ENCODE measurements around the gene HS1BP3. TPM values are rescaled to one million over a fixed set of nuclear protein-coding genes. Genes with fewer than 3 reads are reported as not detected.
A peak's percentile ranks its signal among the peaks of the same experiment; 100 is the strongest.

HS1BP3 gene
- total RNA-seq, 1 donor from 2014 or later = 16.5 TPM

DNA sequence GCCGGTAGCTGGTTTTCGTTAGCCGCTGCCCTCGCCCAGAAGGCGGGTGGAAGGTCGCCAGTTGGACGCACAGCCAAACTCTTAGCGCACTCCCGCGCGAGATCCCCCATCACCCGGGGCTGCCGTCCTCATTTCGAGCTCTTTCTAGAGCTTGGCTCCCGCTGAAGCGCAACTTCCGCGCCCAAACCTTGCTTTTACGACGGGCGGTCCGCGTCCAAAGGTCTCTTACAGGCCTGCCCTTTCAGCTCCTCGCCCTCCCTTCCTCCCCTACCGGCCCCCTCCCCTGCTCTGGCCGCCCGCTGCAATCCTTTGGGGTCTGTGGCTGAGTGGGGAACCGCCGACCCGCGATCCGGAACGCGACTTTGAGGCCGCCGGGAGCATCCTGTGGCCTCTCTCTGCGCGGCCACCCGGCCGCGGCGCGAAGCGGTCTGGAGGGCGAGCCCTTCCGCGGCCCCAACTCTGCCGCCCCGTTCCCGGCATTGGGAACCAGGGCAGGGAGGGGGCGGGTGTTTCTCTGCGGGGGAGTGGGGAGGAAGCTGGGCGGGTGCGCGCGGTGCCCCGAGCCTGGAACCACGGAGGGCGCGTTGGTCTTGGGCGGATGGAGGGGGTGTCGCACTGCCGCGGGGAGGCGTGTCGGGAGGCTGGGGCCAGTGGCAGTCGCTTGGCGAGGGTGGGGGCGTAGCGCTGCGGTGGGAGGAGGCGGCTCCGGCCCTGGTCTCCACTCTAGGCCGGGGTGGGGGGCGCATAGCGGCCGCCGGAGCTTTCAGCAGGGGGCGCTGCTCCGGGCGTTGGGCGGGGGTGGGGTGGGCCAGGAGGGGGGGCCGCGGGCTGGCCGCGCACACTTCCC lies 15.6 kb upstream of the HS1BP3 start, which contains the start of gene GDF7:
Gene GDF7 (plus strand): TSS at position 841 of the 847 bp plus-strand sequence. CDS start 96 bp downstream, outside the sequence.
- no peak for DNase-seq (ENCODE audit: low spot score, unreplicated experiment)

DNA sequence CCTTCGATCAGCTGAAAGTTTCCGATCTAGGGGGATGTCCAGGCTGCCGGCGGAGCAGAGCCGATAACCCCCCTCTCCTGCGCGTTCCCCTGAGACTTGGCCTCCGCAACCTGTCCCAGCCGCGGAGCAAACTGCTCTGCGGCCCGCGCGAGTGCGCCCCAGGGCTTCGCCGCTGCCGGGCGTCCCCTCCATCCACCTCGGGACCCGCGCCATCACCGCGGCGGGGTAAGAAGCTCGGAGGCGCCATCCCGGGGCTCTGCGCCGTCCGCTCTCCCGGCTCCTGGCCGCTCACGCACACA lies 15.1 kb upstream of the HS1BP3 start:
- H3K4me3 Mint-ChIP-seq (ENCODE audit: low read depth) = peak overlapping the region; percentile 58
- H3K27ac Mint-ChIP-seq = no peak overlapping the region
- DNase-seq (ENCODE audit: low spot score, unreplicated experiment) = no peak
- H3K4me1 Mint-ChIP-seq (ENCODE audit: low read depth) = peaks cover 2% of the 10 kb centered on the region
- TF ChIP-seq, protein P1, sequence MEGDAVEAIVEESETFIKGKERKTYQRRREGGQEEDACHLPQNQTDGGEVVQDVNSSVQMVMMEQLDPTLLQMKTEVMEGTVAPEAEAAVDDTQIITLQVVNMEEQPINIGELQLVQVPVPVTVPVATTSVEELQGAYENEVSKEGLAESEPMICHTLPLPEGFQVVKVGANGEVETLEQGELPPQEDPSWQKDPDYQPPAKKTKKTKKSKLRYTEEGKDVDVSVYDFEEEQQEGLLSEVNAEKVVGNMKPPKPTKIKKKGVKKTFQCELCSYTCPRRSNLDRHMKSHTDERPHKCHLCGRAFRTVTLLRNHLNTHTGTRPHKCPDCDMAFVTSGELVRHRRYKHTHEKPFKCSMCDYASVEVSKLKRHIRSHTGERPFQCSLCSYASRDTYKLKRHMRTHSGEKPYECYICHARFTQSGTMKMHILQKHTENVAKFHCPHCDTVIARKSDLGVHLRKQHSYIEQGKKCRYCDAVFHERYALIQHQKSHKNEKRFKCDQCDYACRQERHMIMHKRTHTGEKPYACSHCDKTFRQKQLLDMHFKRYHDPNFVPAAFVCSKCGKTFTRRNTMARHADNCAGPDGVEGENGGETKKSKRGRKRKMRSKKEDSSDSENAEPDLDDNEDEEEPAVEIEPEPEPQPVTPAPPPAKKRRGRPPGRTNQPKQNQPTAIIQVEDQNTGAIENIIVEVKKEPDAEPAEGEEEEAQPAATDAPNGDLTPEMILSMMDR (IDR thresholded peaks at IDR 0.05; ENCODE audit: unreplicated experiment) = no peak
- no peaks in the 10 kb centered on the region for H3K9me3 Mint-ChIP-seq (ENCODE audit: low read depth)
- H3K27me3 Mint-ChIP-seq = peaks cover 82% of the 10 kb centered on the region
- H3K36me3 Mint-ChIP-seq (ENCODE audit: insufficient read depth) = no peaks in the 10 kb centered on the region

More for the DNA sequence above, 15.6 kb upstream of the HS1BP3 start, which contains the start of gene GDF7:
- Mint-ChIP-seq H3K9me3 (ENCODE audit: low read depth) (no peaks in the 10 kb centered on the region), H3K27me3 (peaks cover 82% of the 10 kb centered on the region), H3K36me3 (ENCODE audit: insufficient read depth) (no peaks in the 10 kb centered on the region), H3K27ac (no peak within 1 kb of the TSS), H3K4me1 (ENCODE audit: low read depth) (peaks cover 2% of the 10 kb centered on the region), H3K4me3 (ENCODE audit: low read depth) (peak within 1 kb of the TSS; percentile 58)
- TF ChIP-seq, protein P1 (IDR thresholded peaks at IDR 0.05; ENCODE audit: unreplicated experiment) = peak; percentile 49

- peaks cover 86% of the 10 kb centered on the region for H3K27me3 Mint-ChIP-seq
- no peaks in the 10 kb centered on the region for H3K36me3 Mint-ChIP-seq (ENCODE audit: insufficient read depth)
Measured at GRCh38 chr2:20665243-20666004, 14.5 kb upstream of the HS1BP3 start.

GRCh38 chr2:20664431-20665242 lies 13.7 kb upstream of the HS1BP3 start:
- no peak overlapping the region for H3K27ac Mint-ChIP-seq
- TF ChIP-seq, protein P1 (IDR thresholded peaks at IDR 0.05; ENCODE audit: unreplicated experiment) = no peak
- peaks cover 87% of the 10 kb centered on the region for H3K27me3 Mint-ChIP-seq
- peaks cover 2% of the 10 kb centered on the region for H3K4me1 Mint-ChIP-seq (ENCODE audit: low read depth)
- DNase-seq (ENCODE audit: low spot score, unreplicated experiment) = no peak
- H3K4me3 Mint-ChIP-seq (ENCODE audit: low read depth) = no peak overlapping the region
- no peaks in the 10 kb centered on the region for H3K36me3 Mint-ChIP-seq (ENCODE audit: insufficient read depth)
- H3K9me3 Mint-ChIP-seq (ENCODE audit: low read depth) = no peaks in the 10 kb centered on the region

More at GRCh38 chr2:20665243-20666004, 14.5 kb upstream of the HS1BP3 start:
- DNase-seq (ENCODE audit: low spot score, unreplicated experiment) = no peak
- TF ChIP-seq, protein P1 (IDR thresholded peaks at IDR 0.05; ENCODE audit: unreplicated experiment) = no peak
- no peaks in the 10 kb centered on the region for H3K9me3 Mint-ChIP-seq (ENCODE audit: low read depth)
- H3K4me3 Mint-ChIP-seq (ENCODE audit: low read depth) = peak overlapping the region; percentile 58
- H3K27ac Mint-ChIP-seq = no peak overlapping the region
- peaks cover 2% of the 10 kb centered on the region for H3K4me1 Mint-ChIP-seq (ENCODE audit: low read depth)

DNA sequence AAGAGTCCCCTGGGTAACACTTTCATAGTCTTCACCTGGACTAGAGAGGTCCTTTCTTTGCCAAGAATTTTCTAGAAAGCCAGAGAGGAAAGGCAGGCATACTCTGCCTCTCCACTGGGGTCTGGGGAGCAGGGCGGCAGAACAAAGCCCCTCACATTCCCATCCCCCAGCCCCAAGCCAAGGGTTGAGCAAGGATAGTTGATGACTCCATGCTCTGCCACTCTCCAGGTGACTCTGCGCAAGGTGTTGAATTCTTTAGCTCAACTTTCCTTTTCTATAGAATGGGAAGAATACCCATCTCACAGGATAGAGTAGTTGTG lies 13.1 kb upstream of the HS1BP3 start:
- Mint-ChIP-seq H3K27me3 (peaks cover 87% of the 10 kb centered on the region), H3K36me3 (ENCODE audit: insufficient read depth) (no peaks in the 10 kb centered on the region), H3K27ac (no peak overlapping the region), H3K9me3 (ENCODE audit: low read depth) (no peaks in the 10 kb centered on the region), H3K4me1 (ENCODE audit: low read depth) (peaks cover 2% of the 10 kb centered on the region), H3K4me3 (ENCODE audit: low read depth) (no peak overlapping the region)
- TF ChIP-seq, protein P1 (IDR thresholded peaks at IDR 0.05; ENCODE audit: unreplicated experiment) = no peak
- no peak for DNase-seq (ENCODE audit: low spot score, unreplicated experiment)
